Spleen (tissue), 7 donors: Measurements from ENCODE around the gene EHBP1.

Experiments used
- POLR2A ChIP-seq, 3 donors: fragments of 450-650 bp; IDR thresholded peaks; one replicate each; pipeline ENCODE4 v1.5.1; 2017; ENCODE audit warnings: antibody characterized with exemption in 3 of 3, mild to moderate bottlenecking in 1 of 3
- TF ChIP-seq, protein P1 (sequence below), 11 experiments: fragments of 200-600 bp in 7 of 11; fragments of 450-650 bp in 4 of 11; sonication (generic) in 4 of 11; IDR thresholded peaks in 8 of 11; conservative IDR thresholded peaks in 3 of 11; 1 replicate in 7 of 11; 2 replicates in 4 of 11; pipeline versions ENCODE4 v1.4.0 to v1.8.0; 2016 to 2021; ENCODE audit warnings: antibody characterized with exemption in 11 of 11, inconsistent platforms in 4 of 11, mild to moderate bottlenecking in 1 of 11
- donor health status: DM: no; HTN: no; CAD: no; lungs with moderate emphysema.
- donor health status: DM: no; HTN: no; CAD: no.
- donor health status: DM: no; HTN: no; CAD: no.

DNA sequence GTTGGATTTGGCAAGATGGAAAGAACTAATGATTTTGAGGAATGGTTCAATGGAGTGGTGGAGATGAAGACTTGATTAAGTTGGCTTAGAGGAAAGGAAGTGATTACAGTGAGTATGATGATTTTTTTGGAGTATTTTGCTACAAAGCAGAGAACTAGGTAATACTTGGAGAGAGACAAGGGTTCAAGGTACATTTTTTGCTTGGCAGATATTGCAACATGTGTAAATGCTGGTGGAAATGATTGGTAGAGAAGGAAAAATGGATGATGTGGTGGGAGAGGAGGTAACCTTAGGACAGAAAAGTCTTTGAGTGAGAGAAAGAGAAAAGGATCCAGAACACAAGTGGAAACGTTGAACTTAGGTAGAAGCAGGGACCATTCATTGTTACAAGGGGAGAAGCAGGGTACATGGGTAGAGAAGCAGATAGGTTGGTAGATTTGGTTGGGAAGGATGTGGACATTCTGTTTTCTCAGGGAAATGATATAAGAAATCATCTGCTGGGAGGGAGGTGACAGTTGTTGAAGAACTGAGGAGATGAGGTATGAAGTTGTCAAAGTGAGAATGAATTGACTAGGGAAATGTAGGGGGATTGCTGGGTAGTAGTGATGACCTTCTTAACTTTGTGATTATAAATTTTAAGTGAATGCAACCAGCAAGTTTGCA, 6.5 kb downstream of the EHBP1 start:
- TF ChIP-seq, protein P1, sequence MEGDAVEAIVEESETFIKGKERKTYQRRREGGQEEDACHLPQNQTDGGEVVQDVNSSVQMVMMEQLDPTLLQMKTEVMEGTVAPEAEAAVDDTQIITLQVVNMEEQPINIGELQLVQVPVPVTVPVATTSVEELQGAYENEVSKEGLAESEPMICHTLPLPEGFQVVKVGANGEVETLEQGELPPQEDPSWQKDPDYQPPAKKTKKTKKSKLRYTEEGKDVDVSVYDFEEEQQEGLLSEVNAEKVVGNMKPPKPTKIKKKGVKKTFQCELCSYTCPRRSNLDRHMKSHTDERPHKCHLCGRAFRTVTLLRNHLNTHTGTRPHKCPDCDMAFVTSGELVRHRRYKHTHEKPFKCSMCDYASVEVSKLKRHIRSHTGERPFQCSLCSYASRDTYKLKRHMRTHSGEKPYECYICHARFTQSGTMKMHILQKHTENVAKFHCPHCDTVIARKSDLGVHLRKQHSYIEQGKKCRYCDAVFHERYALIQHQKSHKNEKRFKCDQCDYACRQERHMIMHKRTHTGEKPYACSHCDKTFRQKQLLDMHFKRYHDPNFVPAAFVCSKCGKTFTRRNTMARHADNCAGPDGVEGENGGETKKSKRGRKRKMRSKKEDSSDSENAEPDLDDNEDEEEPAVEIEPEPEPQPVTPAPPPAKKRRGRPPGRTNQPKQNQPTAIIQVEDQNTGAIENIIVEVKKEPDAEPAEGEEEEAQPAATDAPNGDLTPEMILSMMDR (IDR thresholded peaks at IDR 0.05 in 8 of 11, conservative IDR thresholded peaks at IDR 0.05 in 3 of 11), result no peak
- TF ChIP-seq POLR2A (IDR thresholded peaks at IDR 0.05), result no peak
